WI38 (cell line): ENCODE measurements around the gene OCA2.

Experiments used
- H3K4me3 ChIP-seq: 2 replicates; pipeline ENCODE4 v1.5.1; 2011; ENCODE audit warnings: low read depth, mild to moderate bottlenecking, control low read depth, low read length
- TF ChIP-seq, protein P1 (sequence below): IDR thresholded peaks from 2 replicates; pipeline ENCODE4 v1.5.1; 2012; ENCODE audit warnings: low read depth, mild to moderate bottlenecking, control low read depth, low read length

The OCA2 gene

DNA sequence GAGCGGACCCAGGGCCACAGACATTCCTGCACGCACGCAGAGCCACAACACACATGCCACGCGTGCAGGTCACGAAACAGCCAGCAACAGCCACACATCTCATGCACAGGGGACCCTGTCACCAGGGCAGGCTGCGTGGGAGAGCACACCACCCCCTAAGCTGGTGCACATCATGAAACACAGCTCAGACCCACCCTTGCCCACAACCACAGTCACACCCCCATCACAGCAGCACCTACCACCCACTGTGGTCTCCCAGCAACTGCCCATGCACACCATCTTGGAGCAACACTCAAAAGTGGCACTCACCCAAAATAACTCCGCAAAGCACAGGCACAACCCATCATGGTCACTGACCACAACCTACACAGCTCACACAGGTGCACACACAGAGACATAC is 75.7 kb downstream of the OCA2 start:
- TF ChIP-seq, protein P1, sequence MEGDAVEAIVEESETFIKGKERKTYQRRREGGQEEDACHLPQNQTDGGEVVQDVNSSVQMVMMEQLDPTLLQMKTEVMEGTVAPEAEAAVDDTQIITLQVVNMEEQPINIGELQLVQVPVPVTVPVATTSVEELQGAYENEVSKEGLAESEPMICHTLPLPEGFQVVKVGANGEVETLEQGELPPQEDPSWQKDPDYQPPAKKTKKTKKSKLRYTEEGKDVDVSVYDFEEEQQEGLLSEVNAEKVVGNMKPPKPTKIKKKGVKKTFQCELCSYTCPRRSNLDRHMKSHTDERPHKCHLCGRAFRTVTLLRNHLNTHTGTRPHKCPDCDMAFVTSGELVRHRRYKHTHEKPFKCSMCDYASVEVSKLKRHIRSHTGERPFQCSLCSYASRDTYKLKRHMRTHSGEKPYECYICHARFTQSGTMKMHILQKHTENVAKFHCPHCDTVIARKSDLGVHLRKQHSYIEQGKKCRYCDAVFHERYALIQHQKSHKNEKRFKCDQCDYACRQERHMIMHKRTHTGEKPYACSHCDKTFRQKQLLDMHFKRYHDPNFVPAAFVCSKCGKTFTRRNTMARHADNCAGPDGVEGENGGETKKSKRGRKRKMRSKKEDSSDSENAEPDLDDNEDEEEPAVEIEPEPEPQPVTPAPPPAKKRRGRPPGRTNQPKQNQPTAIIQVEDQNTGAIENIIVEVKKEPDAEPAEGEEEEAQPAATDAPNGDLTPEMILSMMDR: no peak
- no peak overlapping the region for H3K4me3 ChIP-seq

DNA sequence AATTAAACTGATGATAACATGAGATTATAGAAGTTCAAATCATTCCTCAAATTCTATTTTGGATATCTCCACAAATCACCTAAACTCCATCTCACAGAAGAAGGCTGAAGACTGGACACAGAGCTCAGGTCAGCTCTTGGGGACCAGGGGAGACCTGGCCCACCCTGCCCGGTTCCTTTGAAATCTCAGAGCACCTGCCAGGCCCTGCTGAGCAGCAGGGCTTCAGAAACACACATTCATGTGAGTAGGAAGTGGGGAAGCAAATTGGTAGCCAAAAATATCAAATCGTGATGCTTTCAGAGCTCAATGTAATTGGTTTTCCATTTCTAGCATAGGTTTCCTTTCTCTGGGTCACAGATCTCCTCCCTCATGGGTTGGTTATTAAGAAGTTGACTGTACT is 76.2 kb downstream of the OCA2 start:
- TF ChIP-seq, protein P1: no peak
- H3K4me3 ChIP-seq: no peak overlapping the region

DNA sequence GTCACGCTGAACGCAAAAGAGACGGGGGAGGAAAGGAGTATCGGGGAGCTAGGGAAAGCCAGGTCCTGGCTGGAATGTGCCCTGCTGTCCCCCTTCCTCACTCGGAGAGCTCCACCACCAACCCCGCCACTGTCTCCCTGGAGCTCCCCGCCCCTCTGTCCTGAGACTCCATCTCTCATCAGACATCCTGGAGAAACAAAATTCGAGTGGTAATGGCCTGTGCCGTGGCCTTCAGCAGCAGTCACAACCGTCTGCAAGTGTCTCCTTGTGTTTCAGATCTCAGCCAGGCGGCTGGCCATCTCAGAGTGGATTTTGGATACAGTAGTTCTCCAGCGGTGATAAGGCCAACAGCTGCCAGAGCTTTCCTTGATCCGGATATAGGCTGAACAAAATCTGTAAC is 76.9 kb downstream of the OCA2 start:
- H3K4me3 ChIP-seq: no peak overlapping the region
- TF ChIP-seq, protein P1: no peak

DNA sequence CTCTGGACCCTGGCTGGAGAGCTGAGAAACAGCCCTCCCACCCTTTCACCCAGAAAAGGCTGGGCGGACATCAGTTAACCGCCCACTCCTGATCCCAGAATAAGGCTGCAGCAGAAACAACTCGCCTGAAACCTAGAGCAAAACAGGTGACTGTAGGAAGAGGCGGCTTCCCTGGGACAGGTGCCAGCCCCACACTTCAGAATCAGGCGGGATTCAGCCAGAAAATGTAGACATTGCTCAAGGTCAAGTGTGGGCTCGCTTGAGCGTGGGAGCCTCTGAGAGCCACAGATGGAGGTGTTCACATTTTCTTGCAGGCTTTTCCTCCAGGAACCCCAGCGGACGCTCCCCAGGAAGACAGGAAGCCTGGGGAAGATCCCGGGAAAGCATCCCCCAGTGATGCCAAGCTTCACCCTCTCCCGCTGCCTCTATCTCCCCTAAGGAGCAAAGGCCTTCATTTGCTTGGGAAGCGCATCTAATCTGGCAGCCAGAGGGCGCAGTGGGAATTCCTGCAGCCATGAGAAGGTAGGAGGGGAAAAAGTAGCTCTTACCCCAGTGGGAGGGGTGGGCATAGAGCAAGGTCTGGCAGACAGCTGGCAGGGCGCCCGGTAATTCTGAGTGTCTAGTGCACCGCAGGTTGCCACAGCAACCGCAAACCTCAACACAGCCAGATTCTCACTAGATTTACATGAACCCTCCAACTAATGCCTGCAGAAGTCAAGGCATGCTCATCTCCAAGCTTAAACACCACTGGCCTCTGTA is 77.7 kb downstream of the OCA2 start:
- no peak overlapping the region for H3K4me3 ChIP-seq
- TF ChIP-seq, protein P1: no peak

DNA sequence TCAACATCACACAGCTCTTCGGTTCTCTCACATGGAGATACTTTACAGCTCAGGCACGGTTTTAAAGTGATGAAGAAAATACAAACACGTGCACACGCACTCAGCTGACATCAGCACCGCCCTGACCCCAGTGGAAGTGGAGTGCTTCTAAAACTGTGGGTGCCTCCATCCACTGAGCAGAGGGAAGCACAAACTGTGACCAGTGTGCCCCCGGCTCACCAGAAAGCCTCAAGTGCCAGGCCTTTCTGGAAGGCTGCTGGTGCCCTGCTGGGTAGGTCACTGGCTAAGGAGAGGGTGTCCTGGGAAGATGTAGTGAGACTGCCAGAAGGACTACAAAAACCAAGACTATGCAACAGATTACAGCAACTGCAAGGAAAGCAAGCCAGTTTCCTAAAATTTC is 78.5 kb downstream of the OCA2 start:
- TF ChIP-seq, protein P1: no peak

DNA sequence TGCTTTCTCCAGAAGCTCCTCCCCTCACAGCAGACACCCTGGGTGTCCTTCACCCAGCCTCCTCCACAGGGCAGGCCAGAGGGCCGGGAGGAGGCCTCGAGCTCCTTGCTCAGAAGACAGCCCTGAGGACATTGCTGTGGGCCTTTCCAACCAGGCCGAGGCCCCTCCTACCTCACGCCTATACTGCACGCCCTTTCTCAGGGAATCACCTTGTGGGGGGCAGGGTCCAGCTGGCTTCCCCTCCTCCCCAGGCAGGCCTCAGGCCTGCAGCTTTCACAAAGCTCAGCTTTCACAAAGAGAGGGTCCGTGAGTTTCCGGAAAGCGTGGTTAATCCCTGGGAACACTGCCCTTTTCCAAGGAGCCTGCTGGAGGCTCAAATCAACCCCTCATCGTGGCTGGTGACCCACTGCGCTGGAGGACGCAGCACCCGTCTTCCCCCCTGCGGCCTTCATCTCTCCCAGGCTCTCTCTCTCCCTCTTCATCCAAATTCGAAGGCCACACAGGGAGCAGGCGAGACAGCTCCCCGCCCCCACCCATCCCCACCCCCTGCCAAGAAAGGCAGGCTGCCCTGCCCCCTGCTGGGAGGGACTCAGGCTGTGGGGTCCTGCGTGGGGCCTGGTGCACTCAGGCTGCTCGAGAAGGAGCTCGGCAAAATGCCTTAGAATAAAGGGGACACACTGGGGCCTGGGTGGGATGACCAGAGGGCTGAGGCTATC is 79.4 kb downstream of the OCA2 start:
- TF ChIP-seq, protein P1: no peak

More for the DNA sequence above, 78.5 kb downstream of the OCA2 start:
- H3K4me3 ChIP-seq: no peak overlapping the region

More for the DNA sequence above, 79.4 kb downstream of the OCA2 start:
- no peak overlapping the region for H3K4me3 ChIP-seq
